ENCODE data around the gene MIB1.
A peak's percentile ranks its signal among the peaks of the same experiment; 100 is the strongest.

Gene MIB1

GRCh38 chr18:21897811-21898210 is 157.2 kb downstream of the MIB1 start:
- DNase-seq = peak; percentile 8

- no peak for DNase-seq
These were observed 160.2 kb downstream of the MIB1 start for GRCh38 chr18:21900605-21901352.

- no peak for DNase-seq
These were observed 160.9 kb downstream of the MIB1 start for GRCh38 chr18:21901423-21901945.

- no peak for DNase-seq
These were observed 163.1 kb downstream of the MIB1 start for GRCh38 chr18:21903709-21904108.

GRCh38 chr18:21904856-21905255 is 164.3 kb downstream of the MIB1 start:
- DNase-seq = no peak

GRCh38 chr18:21907451-21907850 is 166.9 kb downstream of the MIB1 start:
- no peak for DNase-seq

- DNase-seq = no peak
These were observed 168.1 kb downstream of the MIB1 start for GRCh38 chr18:21908711-21909110.

- no peak for DNase-seq
These were observed 170.3 kb downstream of the MIB1 start for GRCh38 chr18:21910906-21911305.

- no peak for DNase-seq
These were observed 171.0 kb downstream of the MIB1 start for GRCh38 chr18:21911551-21911950.

GRCh38 chr18:21912339-21913239 is 172.0 kb downstream of the MIB1 start:
- DNase-seq = no peak

GRCh38 chr18:21914739-21915319 is 174.2 kb downstream of the MIB1 start:
- no peak for DNase-seq

GRCh38 chr18:21915546-21915945 is 175.0 kb downstream of the MIB1 start:
- no peak for DNase-seq

GRCh38 chr18:21916594-21916993 is 176.0 kb downstream of the MIB1 start:
- DNase-seq = no peak

- DNase-seq = no peak
These were observed 178.1 kb downstream of the MIB1 start for GRCh38 chr18:21918693-21919092.
